Measurements from ENCODE around the gene NPHP4.

DNA sequence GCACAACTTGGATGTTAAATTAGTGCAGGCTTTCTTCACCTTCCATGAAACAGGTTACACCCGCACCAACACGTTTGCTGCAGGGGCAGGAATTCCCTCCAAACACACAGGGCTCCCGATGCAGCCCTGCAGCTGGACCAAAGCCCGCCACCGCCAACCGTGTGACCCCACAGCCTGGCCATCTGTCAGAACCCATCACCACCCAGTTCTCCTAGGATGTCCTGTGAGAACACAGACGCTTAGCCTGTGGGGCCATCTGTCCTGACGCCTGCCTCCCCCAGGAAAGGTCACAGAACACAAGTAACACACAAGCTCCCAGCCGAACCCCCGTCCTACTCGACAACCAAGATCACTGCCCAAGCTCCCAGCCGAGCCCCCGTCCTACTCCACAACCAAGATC lies 108.1 kb downstream of the NPHP4 start:
- TF ChIP-seq ZFP30 (CRISPR knock-in tag; IDR thresholded peaks at IDR 0.05) (no peak), PPARA (CRISPR knock-in tag; IDR thresholded peaks at IDR 0.05; ENCODE audit: borderline replicate concordance) (no peak), SNAI2 (CRISPR knock-in tag; IDR thresholded peaks at IDR 0.05) (no peak)
